PC-9 (cell line): ENCODE data around the gene ELK3. TPM values are rescaled to one million over a fixed set of nuclear protein-coding genes. Genes with fewer than 3 reads are reported as not detected.

Experiments
- BruUV-seq: library from RNA; stranded (reverse); fragments of 400-500 nt; replicated peaks from 2 replicates; lab custom pipeline; 2021; lab: Mats Ljungman, UMichigan
- CTCF ChIA-PET: fragments of 300-600 bp; sonication (Branson Sonifier 250); formaldehyde crosslinking; loops from one replicate; lab custom pipeline; 2022; ENCODE audit warnings: antibody characterized with exemption; lab: Charles Lee
- POLR2A ChIA-PET: fragments of 300-600 bp; sonication (Branson Sonifier 250); formaldehyde crosslinking; loops from one replicate; lab custom pipeline; 2022; ENCODE audit warnings: antibody characterized with exemption; ENCODE audit not compliant: unreplicated experiment; lab: Charles Lee
- DNase-seq, 2 experiments: peaks; one replicate each; pipeline versions ENCODE4 v3.0.0 to v3.0.0-alpha.2; 2015 to 2022; ENCODE audit warnings: mixed read lengths in 1 of 2
- H2AFZ ChIP-seq: fragments of 200-600 bp; sonication (generic); 2 replicates; pipeline ENCODE4 v1.8.1; 2017; ENCODE audit warnings: antibody characterized with exemption
- H3F3A ChIP-seq: fragments of 200-600 bp; sonication (generic); 2 replicates; pipeline ENCODE4 v1.8.1; 2017; ENCODE audit warnings: antibody characterized with exemption, mild to moderate bottlenecking, low read depth; ENCODE audit not compliant: insufficient read depth
- H3K27ac ChIP-seq: fragments of 200-600 bp; sonication (generic); 2 replicates; pipeline ENCODE4 v1.6.1; 2016; ENCODE audit warnings: mixed run types
- H3K27me3 ChIP-seq: fragments of 200-600 bp; sonication (generic); 2 replicates; pipeline ENCODE4 v1.6.1; 2016; ENCODE audit warnings: low read depth, mixed run types; ENCODE audit not compliant: insufficient read depth
- H3K36me3 ChIP-seq: fragments of 200-600 bp; sonication (generic); 2 replicates; pipeline ENCODE4 v1.6.1; 2016; ENCODE audit warnings: low read depth, mixed run types
- H3K4me1 ChIP-seq: fragments of 200-600 bp; sonication (generic); replicated peaks from 2 replicates; pipeline ENCODE4 v1.6.1; 2016; ENCODE audit warnings: mixed run types; ENCODE audit not compliant: insufficient read depth
- H3K4me2 ChIP-seq: fragments of 200-600 bp; sonication (generic); 2 replicates; pipeline ENCODE4 v1.6.1; 2017; ENCODE audit warnings: mixed run types
- H3K4me3 ChIP-seq: fragments of 200-600 bp; sonication (generic); 2 replicates; pipeline ENCODE4 v1.6.1; 2016; ENCODE audit warnings: mixed run types
- H3K79me2 ChIP-seq: fragments of 200-600 bp; sonication (generic); 2 replicates; pipeline ENCODE4 v1.6.1; 2017; ENCODE audit warnings: low read depth, mixed run types
- H3K9me2 ChIP-seq: fragments of 200-600 bp; sonication (generic); 2 replicates; pipeline ENCODE4 v1.8.1; 2017; ENCODE audit warnings: mild to moderate bottlenecking; ENCODE audit not compliant: insufficient read depth
- H3K9me3 ChIP-seq: fragments of 200-600 bp; sonication (generic); 2 replicates; pipeline ENCODE4 v1.8.1; 2016; ENCODE audit warnings: low read depth; ENCODE audit not compliant: insufficient read depth
- H4K20me1 ChIP-seq: fragments of 200-600 bp; sonication (generic); 2 replicates; pipeline ENCODE4 v1.8.1; 2017; ENCODE audit not compliant: insufficient read depth
- CTCF ChIP-seq: fragments of 200-600 bp; sonication (generic); conservative IDR thresholded peaks from 2 replicates; pipeline ENCODE4 v1.6.1; 2017; ENCODE audit warnings: mixed run types, antibody characterized with exemption, mild to moderate bottlenecking, moderate library complexity
- EZH2 ChIP-seq: fragments of 200-600 bp; sonication (generic); IDR thresholded peaks from 2 replicates; pipeline ENCODE4 v1.8.0; 2017; ENCODE audit warnings: antibody characterized with exemption, low read depth
- intact Hi-C: fragments of 100-400 bp; cut with micrococcal nuclease; formaldehyde crosslinking; loops from one replicate; pipeline ENCODE4 v1.10.0; 2022; ENCODE audit not compliant: unreplicated experiment
- total RNA-seq: library from RNA; stranded (reverse); gene quantifications from 2 replicates; pipeline ENCODE4 v1.2.3, GENCODE V29; 2021

ELK3 gene
- total RNA-seq, 1 experiment from 2014 or later, result 52.3 TPM

GRCh38 chr12:96274331-96274730 lies 80.2 kb downstream of the ELK3 start:
- ChIA-PET POLR2A (no interaction called here), CTCF (interaction anchor here (0.7 kb wide), 1 partner anchor 1173 kb away, joined by 5 read pairs; no protein-coding TSS in a partner anchor)
- Histone ChIP-seq H4K20me1 (0 out of 2 replicates have a peak, but pooled peaks cover 7% of the 10 kb centered on the region), H3K4me3 (no peak overlapping the region), H2AFZ (no peak overlapping the region), H3F3A (peaks cover 25% of the 10 kb centered on the region), H3K9me2 (no peaks in the 10 kb centered on the region), H3K4me1 (no peaks in the 10 kb centered on the region), H3K79me2 (peaks cover 4% of the 10 kb centered on the region; the same call in 1 of the 2 replicates), H3K27ac (no peak overlapping the region), H3K36me3 (peaks cover 23% of the 10 kb centered on the region; the same call in 1 of the 2 replicates), H3K4me2 (no peak overlapping the region), H3K27me3 (no peaks in the 10 kb centered on the region), H3K9me3 (no peaks in the 10 kb centered on the region)
- no TSS peak for BruUV-seq
- no peak for TF ChIP-seq CTCF
- no peak for TF ChIP-seq EZH2
- intact Hi-C loops, result no loop called here
- no peak for DNase-seq

- BruUV-seq, result no TSS peak
- H3K9me3 ChIP-seq, result no peaks in the 10 kb centered on the region
- no peak overlapping the region for H2AFZ ChIP-seq
- TF ChIP-seq EZH2 (no peak), CTCF (no peak)
- no peaks in the 10 kb centered on the region for H3K9me2 ChIP-seq
- ChIA-PET POLR2A (no interaction called here), CTCF (no interaction called here)
- no peak overlapping the region for H3K4me2 ChIP-seq
- H3K4me3 ChIP-seq, result no peak overlapping the region
- H3K79me2 ChIP-seq, result no peaks in the 10 kb centered on the region
- intact Hi-C loops, result no loop called here
- H4K20me1 ChIP-seq, result no peaks in the 10 kb centered on the region
- H3K27me3 ChIP-seq, result no peaks in the 10 kb centered on the region
- no peak overlapping the region for H3K27ac ChIP-seq
- H3F3A ChIP-seq, result peaks cover 11% of the 10 kb centered on the region; the same call in 1 of the 2 replicates
- H3K36me3 ChIP-seq, result peaks cover 33% of the 10 kb centered on the region
- no peak for DNase-seq
- H3K4me1 ChIP-seq, result no peaks in the 10 kb centered on the region
Measured at GRCh38 chr12:96285158-96285557, 91.0 kb downstream of the ELK3 start.

- Histone ChIP-seq H3K9me2 (no peaks in the 10 kb centered on the region), H3K4me3 (no peak overlapping the region), H3K9me3 (no peaks in the 10 kb centered on the region), H3F3A (peaks cover 8% of the 10 kb centered on the region; the same call in 1 of the 2 replicates), H2AFZ (no peak overlapping the region), H3K27ac (no peak overlapping the region), H3K79me2 (no peaks in the 10 kb centered on the region), H3K4me2 (no peak overlapping the region), H3K4me1 (no peaks in the 10 kb centered on the region), H3K36me3 (peaks cover 27% of the 10 kb centered on the region), H3K27me3 (no peaks in the 10 kb centered on the region), H4K20me1 (no peaks in the 10 kb centered on the region)
- intact Hi-C loops, result no loop called here
- TF ChIP-seq EZH2 (no peak), CTCF (no peak)
- no TSS peak for BruUV-seq
- ChIA-PET POLR2A (no interaction called here), CTCF (no interaction called here)
- DNase-seq, result no peak
Measured at GRCh38 chr12:96289067-96289466, 94.9 kb downstream of the ELK3 start.
